Activated CD4-positive, alpha-beta T cell treated with anti-CD3 and anti-CD28 coated beads, Interleukin-2, amount 50 U/mL, for 4 hours (primary cell): Measurements from ENCODE around the gene GADD45A.

Source experiments
- DNase-seq, 2 experiments: peaks; one replicate each; pipeline ENCODE4 v3.0.0-alpha.2; 2020

GADD45A gene

GRCh38 chr1:67672260-67672803, 12.7 kb upstream of the GADD45A start:
- DNase-seq = no peak

- no peak for DNase-seq
Observed at GRCh38 chr1:67673468-67674201, 11.4 kb upstream of the GADD45A start.

GRCh38 chr1:67674260-67675011, 10.6 kb upstream of the GADD45A start:
- peak; percentile 13 to 18 for DNase-seq

GRCh38 chr1:67675800-67676199, 9.2 kb upstream of the GADD45A start:
- DNase-seq = no peak

GRCh38 chr1:67676287-67676686, 8.7 kb upstream of the GADD45A start:
- DNase-seq = no peak

GRCh38 chr1:67676946-67677345, 8.1 kb upstream of the GADD45A start:
- DNase-seq = no peak

GRCh38 chr1:67677408-67677807, 7.6 kb upstream of the GADD45A start:
- no peak for DNase-seq

- no peak for DNase-seq
Observed at GRCh38 chr1:67677930-67678329, 7.1 kb upstream of the GADD45A start.

- DNase-seq = no peak
Observed at GRCh38 chr1:67679691-67680090, 5.3 kb upstream of the GADD45A start.

GRCh38 chr1:67680486-67680885, 4.5 kb upstream of the GADD45A start:
- no peak for DNase-seq

GRCh38 chr1:67682659-67683197, 2.3 kb upstream of the GADD45A start:
- no peak for DNase-seq

- DNase-seq = no peak
Observed at GRCh38 chr1:67683316-67683715, 1.7 kb upstream of the GADD45A start.

GRCh38 chr1:67683766-67684525, 1.1 kb upstream of the GADD45A start:
- DNase-seq = peak; percentile 29 to 42

GRCh38 chr1:67684526-67685066, 405 bp upstream of the GADD45A start:
- no peak for DNase-seq

- DNase-seq = peak; percentile 45
Observed at GRCh38 chr1:67685558-67686266, 711 bp downstream of the GADD45A start.

- DNase-seq = peak; percentile 29 to 43
Observed at GRCh38 chr1:67686267-67687197, 1.5 kb downstream of the GADD45A start.

GRCh38 chr1:67687198-67687545, 2.2 kb downstream of the GADD45A start:
- no peak for DNase-seq

GRCh38 chr1:67687649-67688048, 2.6 kb downstream of the GADD45A start:
- DNase-seq = no peak

- no peak for DNase-seq
Observed at GRCh38 chr1:67688526-67689219, 3.7 kb downstream of the GADD45A start.

- DNase-seq = no peak
Observed at GRCh38 chr1:67689267-67690017, 4.4 kb downstream of the GADD45A start.
